IMR-90 (cell line): ENCODE results near the gene DNAH5. TPM values are rescaled to one million over a fixed set of nuclear protein-coding genes. Genes with fewer than 3 reads are reported as not detected.

Source experiments
- ATAC-seq: fragments of 200-7000 bp; cut with Tn5 transposase; 2 replicates; pipeline ENCODE4 v1.9.1; 2020; ENCODE audit warnings: low read depth, mild to moderate bottlenecking, moderate library complexity
- BruUV-seq: library from RNA; stranded (reverse); fragments of 400-500 nt; replicated peaks from 2 replicates; lab custom pipeline; 2021; lab: Mats Ljungman, UMichigan
- CTCF ChIA-PET: fragments of 300-600 bp; formaldehyde crosslinking; extraction: SDS; loops from one replicate; lab custom pipeline; 2021; ENCODE audit warnings: antibody characterized with exemption; lab: Yijun Ruan, JAX
- POLR2A ChIA-PET: fragments of 300-600 bp; sonication (Branson Sonifier 250); formaldehyde crosslinking; loops from one replicate; lab custom pipeline; 2022; ENCODE audit warnings: antibody characterized with exemption; ENCODE audit not compliant: unreplicated experiment; lab: Charles Lee
- DNase-seq: peaks from one replicate; pipeline ENCODE4 v3.0.0; 2013
- H2AFZ ChIP-seq: replicated peaks from 2 replicates; pipeline ENCODE3; 2013; ENCODE audit warnings: low read length, mild to moderate bottlenecking; ENCODE audit not compliant: poor library complexity
- H2AK5ac ChIP-seq: 2 replicates; pipeline ENCODE4 v1.6.1; 2013; ENCODE audit warnings: low read depth, low read length, inconsistent platforms
- H2AK9ac ChIP-seq: replicated peaks from 2 replicates; pipeline ENCODE3; 2013; ENCODE audit warnings: mild to moderate bottlenecking, low read depth, low read length, moderate library complexity; ENCODE audit not compliant: poor library complexity
- H2BK120ac ChIP-seq: 2 replicates; pipeline ENCODE4 v1.6.1; 2013; ENCODE audit warnings: low read depth, low read length, inconsistent platforms
- H2BK15ac ChIP-seq: 3 replicates; pipeline ENCODE4 v1.6.1; 2013; ENCODE audit warnings: low read depth, low read length, inconsistent platforms
- H2BK20ac ChIP-seq: 2 replicates; pipeline ENCODE4 v1.6.1; 2013; ENCODE audit warnings: low read depth, mild to moderate bottlenecking, inconsistent platforms, low read length, moderate library complexity
- H2BK5ac ChIP-seq: 2 replicates; pipeline ENCODE4 v1.6.1; 2013; ENCODE audit warnings: mild to moderate bottlenecking, low read depth, low read length, inconsistent platforms; ENCODE audit not compliant: poor library complexity, severe bottlenecking
- H3K14ac ChIP-seq: replicated peaks from 2 replicates; pipeline ENCODE4 v1.6.1; 2013; ENCODE audit warnings: low read depth, low read length, inconsistent platforms
- H3K18ac ChIP-seq: 2 replicates; pipeline ENCODE4 v1.6.1; 2013; ENCODE audit warnings: low read depth, low read length, control low read depth
- H3K23ac ChIP-seq: 2 replicates; pipeline ENCODE4 v1.6.1; 2013; ENCODE audit warnings: low read depth, low read length, inconsistent platforms
- H3K27ac ChIP-seq: 2 replicates; pipeline ENCODE4 v1.5.1; 2013; ENCODE audit warnings: mild to moderate bottlenecking, control low read depth, low read length; ENCODE audit not compliant: insufficient read depth
- H3K27me3 ChIP-seq: 2 replicates; pipeline ENCODE4 v1.6.1; 2013; ENCODE audit warnings: low read length; ENCODE audit not compliant: control insufficient read depth, insufficient read depth
- H3K36me3 ChIP-seq: 2 replicates; pipeline ENCODE4 v1.6.1; 2013; ENCODE audit warnings: low read length, mixed read lengths; ENCODE audit not compliant: control insufficient read depth, insufficient read depth
- H3K4ac ChIP-seq: 2 replicates; pipeline ENCODE4 v1.6.1; 2013; ENCODE audit warnings: low read depth, low read length, inconsistent platforms
- H3K4me1 ChIP-seq: 2 replicates; pipeline ENCODE4 v1.6.1; 2013; ENCODE audit warnings: low read length, mixed read lengths; ENCODE audit not compliant: control insufficient read depth, insufficient read depth
- H3K4me2 ChIP-seq: 2 replicates; pipeline ENCODE4 v1.6.1; 2013; ENCODE audit warnings: low read depth, mild to moderate bottlenecking, control low read depth, low read length, moderate library complexity
- H3K4me3 ChIP-seq: 2 replicates; pipeline ENCODE4 v1.5.1; 2013; ENCODE audit warnings: low read depth, mild to moderate bottlenecking, control low read depth, low read length, moderate library complexity; ENCODE audit not compliant: insufficient read depth
- H3K56ac ChIP-seq: 2 replicates; pipeline ENCODE4 v1.6.1; 2013; ENCODE audit warnings: low read length, inconsistent platforms; ENCODE audit not compliant: insufficient read depth; ENCODE audit errors: extremely low read depth
- H3K79me1 ChIP-seq, 2 experiments: 2 replicates each; pipeline ENCODE4 v1.6.1; 2013; ENCODE audit warnings: low read length in 2 of 2, inconsistent platforms in 1 of 2, low read depth in 1 of 2
- H3K9ac ChIP-seq: 2 replicates; pipeline ENCODE4 v1.6.1; 2013; ENCODE audit warnings: low read depth, low read length, control low read depth
- H3K9me1 ChIP-seq: 2 replicates; pipeline ENCODE4 v1.6.1; 2013; ENCODE audit warnings: low read length, inconsistent platforms; ENCODE audit not compliant: insufficient read depth
- H3K9me3 ChIP-seq: 2 replicates; pipeline ENCODE4 v1.6.1; 2013; ENCODE audit warnings: low read length; ENCODE audit not compliant: control insufficient read depth, insufficient read depth
- H4K20me1 ChIP-seq: 2 replicates; pipeline ENCODE4 v1.6.1; 2013; ENCODE audit warnings: low read length, inconsistent platforms; ENCODE audit not compliant: insufficient read depth
- H4K5ac ChIP-seq: 2 replicates; pipeline ENCODE4 v1.6.1; 2013; ENCODE audit warnings: mild to moderate bottlenecking, low read depth, low read length, control low read depth
- H4K8ac ChIP-seq, 2 experiments: 2 replicates each; pipeline ENCODE4 v1.6.1; 2013; ENCODE audit warnings: low read depth in 2 of 2, low read length in 2 of 2, control low read depth in 1 of 2, inconsistent platforms in 1 of 2
- H4K91ac ChIP-seq: 2 replicates; pipeline ENCODE4 v1.6.1; 2013; ENCODE audit warnings: low read depth, low read length, inconsistent platforms; ENCODE audit not compliant: insufficient read depth
- BHLHE40 ChIP-seq: fragments of 150-350 bp; IDR thresholded peaks from 2 replicates; pipeline ENCODE4 v1.6.1; 2016; ENCODE audit warnings: mild to moderate bottlenecking, low read depth, low read length
- CEBPB ChIP-seq: IDR thresholded peaks from 2 replicates; pipeline ENCODE4 v1.6.1; 2012; ENCODE audit warnings: low read depth, low read length, improper control_type of control experiment
- POLR2A ChIP-seq: IDR thresholded peaks from 2 replicates; pipeline ENCODE4 v1.6.1; 2012; ENCODE audit warnings: mild to moderate bottlenecking, low read depth, low read length
- WGBS, 2 experiments: methylation state at CpG; one replicate each; pipeline versions ENCODE4 v1.1.5 to v1.1.7; 2013; ENCODE audit warnings: missing lambda C conversion rate in 2 of 2; ENCODE audit not compliant: insufficient read length in 1 of 2; ENCODE audit errors: extremely low coverage in 2 of 2; 5-methylcytosine and 5-hydroxymethylcytosine counted together
- dilution Hi-C: fragments of 300-500 bp; cut with HindIII; formaldehyde crosslinking; loops from one replicate; pipeline ENCODE4 v1.14.3; 2018; ENCODE audit warnings: low sequenced_read_pairs; ENCODE audit not compliant: unreplicated experiment
- in situ Hi-C: fragments of 300-500 bp; cut with MboI; formaldehyde crosslinking; loops from 3 replicates; pipeline ENCODE4 v1.14.3; 2019; ENCODE audit warnings: low sequenced_read_pairs, inconsistent platforms, mixed read lengths
- intact Hi-C: fragments of 100-400 bp; cut with micrococcal nuclease; formaldehyde crosslinking; loops from 2 replicates; pipeline ENCODE4 v1.10.0; 2022
- polyA plus RNA-seq, 3 experiments: library from polyadenylated mRNA; depleted of rRNA; stranded (reverse); fragments of >200 nt; gene quantifications; 2 replicates each; pipeline ENCODE4 v1.2.3, GENCODE V29; 2012; ENCODE audit warnings: low replicate concordance in 1 of 3
- total RNA-seq: library from RNA; depleted of rRNA; stranded (reverse); fragments of >200 nt; gene quantifications from 2 replicates; pipeline ENCODE4 v1.2.3, GENCODE V29; 2012
- TF ChIP-seq, protein P1 (sequence below): conservative IDR thresholded peaks from 2 replicates; pipeline ENCODE4 v1.5.1; 2012; ENCODE audit warnings: mild to moderate bottlenecking, low read depth, low read length, improper control_type of control experiment

Gene DNAH5
- total and polyA plus RNA-seq, 2 of the 4 experiments (the other 2 are of a cell fraction) = 1.9 to 4.3 TPM

DNA sequence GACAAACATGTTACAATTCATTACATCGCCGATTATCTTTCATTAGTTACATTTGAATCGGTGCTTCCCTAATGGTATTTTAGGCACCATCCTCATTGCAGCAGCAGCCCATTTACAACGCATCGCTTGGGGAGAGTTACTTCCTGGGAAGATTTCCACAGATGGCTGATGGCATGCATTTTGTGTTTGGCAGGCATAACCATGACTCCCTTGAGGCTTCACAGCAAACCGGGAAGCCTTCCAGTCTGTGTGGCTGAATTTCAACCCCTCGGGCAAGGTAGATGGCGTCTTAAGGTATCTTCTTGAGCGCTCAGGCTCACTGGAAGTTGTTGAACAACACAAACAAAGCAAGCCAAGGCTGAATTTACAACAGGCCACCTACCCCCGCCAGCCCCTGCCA lies 1.6 kb upstream of the DNAH5 start:
- DNase-seq (peak; percentile 10), ATAC-seq (no peak)
- Histone ChIP-seq H3K27ac (no peak overlapping the region), H3K4ac (no peak overlapping the region), H3K4me1 (peaks cover 6% of the 10 kb centered on the region), H2BK20ac (no peak overlapping the region), H2AK9ac (no peak overlapping the region), H3K9me3 (no peaks in the 10 kb centered on the region), H3K9ac (no peak overlapping the region), H3K36me3 (peaks cover 4% of the 10 kb centered on the region), H4K8ac (no peak overlapping the region), H3K14ac (no peak overlapping the region; the same call in 1 of the 2 replicates), H2AFZ (no peak overlapping the region), H3K23ac (no peak overlapping the region), H3K27me3 (no peaks in the 10 kb centered on the region), H2BK5ac (no peak overlapping the region), H2BK120ac (no peak overlapping the region), H3K4me2 (no peak overlapping the region), H3K18ac (no peak overlapping the region), H2AK5ac (no peak overlapping the region), H3K4me3 (no peak overlapping the region), H3K9me1 (peaks cover 6% of the 10 kb centered on the region; the same call in 1 of the 2 replicates), H4K91ac (no peak overlapping the region), H3K79me1 (peaks cover 0 to 3% of the 10 kb centered on the region in 2 experiments; a peak in 2 of 4 replicates), H4K20me1 (no peaks in the 10 kb centered on the region), H3K56ac (no peak overlapping the region), H4K5ac (no peak overlapping the region), H2BK15ac (no peak overlapping the region)
- ChIA-PET CTCF (interaction anchor here (1.5 kb wide), 1 partner anchor 11 kb away, joined by 4 read pairs; no protein-coding TSS in a partner anchor), POLR2A (no interaction called here)
- TF ChIP-seq POLR2A (no peak), CEBPB (no peak), BHLHE40 (no peak)
- TF ChIP-seq, protein P1, sequence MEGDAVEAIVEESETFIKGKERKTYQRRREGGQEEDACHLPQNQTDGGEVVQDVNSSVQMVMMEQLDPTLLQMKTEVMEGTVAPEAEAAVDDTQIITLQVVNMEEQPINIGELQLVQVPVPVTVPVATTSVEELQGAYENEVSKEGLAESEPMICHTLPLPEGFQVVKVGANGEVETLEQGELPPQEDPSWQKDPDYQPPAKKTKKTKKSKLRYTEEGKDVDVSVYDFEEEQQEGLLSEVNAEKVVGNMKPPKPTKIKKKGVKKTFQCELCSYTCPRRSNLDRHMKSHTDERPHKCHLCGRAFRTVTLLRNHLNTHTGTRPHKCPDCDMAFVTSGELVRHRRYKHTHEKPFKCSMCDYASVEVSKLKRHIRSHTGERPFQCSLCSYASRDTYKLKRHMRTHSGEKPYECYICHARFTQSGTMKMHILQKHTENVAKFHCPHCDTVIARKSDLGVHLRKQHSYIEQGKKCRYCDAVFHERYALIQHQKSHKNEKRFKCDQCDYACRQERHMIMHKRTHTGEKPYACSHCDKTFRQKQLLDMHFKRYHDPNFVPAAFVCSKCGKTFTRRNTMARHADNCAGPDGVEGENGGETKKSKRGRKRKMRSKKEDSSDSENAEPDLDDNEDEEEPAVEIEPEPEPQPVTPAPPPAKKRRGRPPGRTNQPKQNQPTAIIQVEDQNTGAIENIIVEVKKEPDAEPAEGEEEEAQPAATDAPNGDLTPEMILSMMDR = no peak
- dilution Hi-C loops (no loop called here), intact Hi-C loops (no loop called here), in situ Hi-C loops (no loop called here)
- BruUV-seq = no TSS peak
- WGBS, 2 experiments = 100% methylated on average over 5 of the region's 10 CpGs; no CpG with 5 or more reads in 1 of the 2 experiments
